Measurements from ENCODE around the gene MIXL1.
A peak's percentile ranks its signal among the peaks of the same experiment; 100 is the strongest.

DNA sequence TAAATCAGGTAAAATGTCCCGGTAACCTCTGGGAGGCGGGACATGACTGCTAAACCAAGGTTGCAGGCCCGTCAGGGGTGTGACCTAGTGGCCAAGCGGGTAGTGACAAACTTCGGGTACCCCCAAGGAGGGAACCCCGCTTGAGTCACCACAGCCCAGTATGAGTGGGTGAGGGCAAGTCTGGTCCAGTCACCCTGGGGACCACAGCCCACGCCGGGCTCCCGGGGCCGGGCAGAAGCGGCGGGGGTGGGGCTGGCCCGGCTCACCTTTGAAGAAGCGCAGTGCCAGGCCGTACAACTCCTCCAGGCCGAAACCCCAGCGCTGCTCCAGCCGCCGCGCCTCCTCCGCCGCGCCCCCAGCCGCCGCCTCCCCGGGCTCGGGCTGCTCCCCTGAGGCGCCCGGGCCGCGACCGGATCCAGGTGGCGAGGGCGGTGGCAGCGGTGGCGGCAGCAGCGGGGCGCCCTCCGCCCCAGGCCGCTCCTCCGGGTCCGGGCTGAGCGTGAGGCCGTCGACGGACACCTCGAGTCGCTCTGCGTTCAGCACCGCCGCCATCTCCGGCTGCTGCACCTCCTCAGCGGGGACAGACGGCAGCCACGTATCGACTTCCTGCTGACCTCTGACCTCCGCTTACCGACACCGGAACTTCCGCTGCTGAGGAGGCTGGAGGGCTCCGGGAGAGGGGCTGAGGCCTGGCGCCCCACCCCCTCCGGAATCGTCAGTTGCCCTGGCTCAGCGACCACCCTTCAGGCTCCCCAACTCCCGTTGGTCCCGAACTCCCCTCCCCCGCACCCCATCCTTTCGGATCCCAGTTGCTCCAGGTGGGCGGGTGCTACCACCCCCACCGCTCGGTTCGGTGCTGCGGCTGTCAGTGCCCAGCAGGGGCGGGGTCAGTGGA, 37.1 kb upstream of the MIXL1 start, which contains the start of gene ACBD3:
- TF ChIP-seq, protein P1, sequence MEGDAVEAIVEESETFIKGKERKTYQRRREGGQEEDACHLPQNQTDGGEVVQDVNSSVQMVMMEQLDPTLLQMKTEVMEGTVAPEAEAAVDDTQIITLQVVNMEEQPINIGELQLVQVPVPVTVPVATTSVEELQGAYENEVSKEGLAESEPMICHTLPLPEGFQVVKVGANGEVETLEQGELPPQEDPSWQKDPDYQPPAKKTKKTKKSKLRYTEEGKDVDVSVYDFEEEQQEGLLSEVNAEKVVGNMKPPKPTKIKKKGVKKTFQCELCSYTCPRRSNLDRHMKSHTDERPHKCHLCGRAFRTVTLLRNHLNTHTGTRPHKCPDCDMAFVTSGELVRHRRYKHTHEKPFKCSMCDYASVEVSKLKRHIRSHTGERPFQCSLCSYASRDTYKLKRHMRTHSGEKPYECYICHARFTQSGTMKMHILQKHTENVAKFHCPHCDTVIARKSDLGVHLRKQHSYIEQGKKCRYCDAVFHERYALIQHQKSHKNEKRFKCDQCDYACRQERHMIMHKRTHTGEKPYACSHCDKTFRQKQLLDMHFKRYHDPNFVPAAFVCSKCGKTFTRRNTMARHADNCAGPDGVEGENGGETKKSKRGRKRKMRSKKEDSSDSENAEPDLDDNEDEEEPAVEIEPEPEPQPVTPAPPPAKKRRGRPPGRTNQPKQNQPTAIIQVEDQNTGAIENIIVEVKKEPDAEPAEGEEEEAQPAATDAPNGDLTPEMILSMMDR (IDR thresholded peaks at IDR 0.05; ENCODE audit: low read depth, low read length): peak; percentile 10; the same call in 1 of the 2 replicates
- TF ChIP-seq EZH2phosphoT487 (IDR thresholded peaks at IDR 0.05; ENCODE audit: low read depth): no peak
